ENCODE data around the gene RANBP2. TPM values are rescaled to one million over a fixed set of nuclear protein-coding genes. Genes with fewer than 3 reads are reported as not detected.

Gene RANBP2
- polyA plus RNA-seq, 1 donor: 30.9 TPM

Other genes with a start within 250 kb of the RANBP2 start
- gene LIMS1, start 185.0 kb upstream of the RANBP2 start, polyA plus RNA-seq (ENCODE audit: insufficient read length): 40.4 TPM
- gene CCDC138, start 67.3 kb downstream of the RANBP2 start, polyA plus RNA-seq (ENCODE audit: insufficient read length): 4.3 TPM